OCI-LY3 (cell line): ENCODE results near the gene RAD51B.

Experiments used
- EZH2phosphoT487 ChIP-seq: fragments of 200-600 bp; shearing (Covaris generic); IDR thresholded peaks from 2 replicates; pipeline ENCODE4 v1.6.1; 2018; ENCODE audit warnings: antibody characterized with exemption, mixed run types, low read depth
- TF ChIP-seq, protein P1 (sequence below): fragments of 200-600, 300-600 bp; sonication (generic); IDR thresholded peaks from 2 replicates; pipeline ENCODE4 v1.5.1; 2014; ENCODE audit warnings: antibody characterized with exemption, low read length, low read depth

DNA sequence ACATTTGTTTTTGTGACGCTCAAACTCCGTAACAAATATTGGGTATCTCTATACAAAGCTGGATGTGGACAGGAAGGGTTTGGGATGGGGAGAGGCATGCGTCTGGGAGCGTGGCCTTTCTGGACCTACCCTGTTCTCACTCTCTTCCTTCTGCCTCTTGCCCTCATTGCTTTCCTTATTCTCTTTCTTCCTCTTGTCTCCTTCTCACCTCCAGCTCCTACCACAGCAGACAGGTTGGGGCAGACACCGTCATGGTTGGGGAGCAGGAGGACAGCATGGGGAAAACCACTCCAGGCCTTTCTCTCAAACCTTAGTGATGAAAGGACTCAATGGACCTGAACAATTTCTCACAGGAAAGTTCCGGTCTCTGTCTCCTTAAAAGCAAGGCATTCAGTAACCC is 465.3 kb downstream of the RAD51B start:
- no peak for TF ChIP-seq EZH2phosphoT487
- TF ChIP-seq, protein P1, sequence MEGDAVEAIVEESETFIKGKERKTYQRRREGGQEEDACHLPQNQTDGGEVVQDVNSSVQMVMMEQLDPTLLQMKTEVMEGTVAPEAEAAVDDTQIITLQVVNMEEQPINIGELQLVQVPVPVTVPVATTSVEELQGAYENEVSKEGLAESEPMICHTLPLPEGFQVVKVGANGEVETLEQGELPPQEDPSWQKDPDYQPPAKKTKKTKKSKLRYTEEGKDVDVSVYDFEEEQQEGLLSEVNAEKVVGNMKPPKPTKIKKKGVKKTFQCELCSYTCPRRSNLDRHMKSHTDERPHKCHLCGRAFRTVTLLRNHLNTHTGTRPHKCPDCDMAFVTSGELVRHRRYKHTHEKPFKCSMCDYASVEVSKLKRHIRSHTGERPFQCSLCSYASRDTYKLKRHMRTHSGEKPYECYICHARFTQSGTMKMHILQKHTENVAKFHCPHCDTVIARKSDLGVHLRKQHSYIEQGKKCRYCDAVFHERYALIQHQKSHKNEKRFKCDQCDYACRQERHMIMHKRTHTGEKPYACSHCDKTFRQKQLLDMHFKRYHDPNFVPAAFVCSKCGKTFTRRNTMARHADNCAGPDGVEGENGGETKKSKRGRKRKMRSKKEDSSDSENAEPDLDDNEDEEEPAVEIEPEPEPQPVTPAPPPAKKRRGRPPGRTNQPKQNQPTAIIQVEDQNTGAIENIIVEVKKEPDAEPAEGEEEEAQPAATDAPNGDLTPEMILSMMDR = no peak
